Suprapubic skin (tissue), 4 donors: Measurements from ENCODE around the gene CHRNB1.

Experiments used
- CTCF ChIP-seq, 2 donors: fragments of 200-600 bp in 1 of 2; fragments of 450-650 bp in 1 of 2; sonication (generic) in 1 of 2; IDR thresholded peaks; one replicate each; pipeline ENCODE4 v1.5.1; 2016 to 2019; ENCODE audit warnings: antibody characterized with exemption in 2 of 2, mild to moderate bottlenecking in 1 of 2, moderate library complexity in 1 of 2
- EP300 ChIP-seq: sonication (generic); formaldehyde crosslinking; IDR thresholded peaks from one replicate; pipeline ENCODE4 v1.6.1; 2017; ENCODE audit warnings: antibody characterized with exemption
- POLR2AphosphoS5 ChIP-seq, 3 donors: sonication (generic); formaldehyde crosslinking; IDR thresholded peaks; one replicate each; pipeline ENCODE4 v1.6.1; 2017; ENCODE audit warnings: antibody characterized with exemption in 3 of 3

DNA sequence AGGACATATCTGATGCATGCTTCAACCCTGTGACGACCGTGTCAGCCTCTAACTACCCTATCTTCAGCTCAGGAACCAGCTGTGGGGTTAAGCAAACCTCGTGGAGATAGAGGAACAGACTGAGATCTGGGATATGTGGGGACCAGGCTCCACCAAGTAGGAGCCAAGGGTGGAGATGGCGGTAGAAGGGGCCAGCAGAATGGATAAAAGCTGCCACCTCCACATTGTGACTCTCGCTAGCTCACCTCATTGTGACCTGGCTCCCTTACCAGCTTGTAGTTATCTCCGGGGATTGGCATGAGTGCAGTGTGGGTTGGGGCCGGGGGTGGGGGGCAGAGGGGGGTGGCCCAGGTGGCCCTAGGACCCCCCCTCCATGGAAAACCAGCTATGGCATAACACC, 19.5 kb upstream of the CHRNB1 start, which contains the start of gene SPEM2:
- TF ChIP-seq CTCF (IDR thresholded peaks at IDR 0.05) (no peak), POLR2AphosphoS5 (IDR thresholded peaks at IDR 0.05) (no peak), EP300 (no peak)
